GOT3 (cell line): Measurements from ENCODE around the gene DNMBP.
"Not testable (repeated sequence)": the region's sequence is repeated elsewhere in the genome, so short reads cannot be mapped to it uniquely, and the experiment has no call there.

Experiments
- DNase-seq: peaks from one replicate; lab custom pipeline; 2025; ENCODE audit warnings: mixed read lengths; lab: John Stamatoyannopoulos, UW

The DNMBP gene

GRCh38 chr10:99913831-99914235, 95.9 kb downstream of the DNMBP start:
- no peak for DNase-seq

- no peak for DNase-seq
Measured at GRCh38 chr10:99912041-99912440, 97.7 kb downstream of the DNMBP start.

GRCh38 chr10:99908512-99908911, 101.2 kb downstream of the DNMBP start:
- no peak for DNase-seq

- DNase-seq, result no peak
Measured at GRCh38 chr10:99906470-99906869, 103.3 kb downstream of the DNMBP start.

- DNase-seq, result no peak
Measured at GRCh38 chr10:99905971-99906370, 103.8 kb downstream of the DNMBP start.

GRCh38 chr10:99895867-99896266, 113.9 kb downstream of the DNMBP start:
- no peak for DNase-seq

- not testable (repeated sequence) for DNase-seq
Measured at GRCh38 chr10:99895066-99895465, 114.7 kb downstream of the DNMBP start.

GRCh38 chr10:99894613-99895012, 115.1 kb downstream of the DNMBP start:
- DNase-seq, result no peak

- no peak for DNase-seq
Measured at GRCh38 chr10:99888622-99889021, 121.1 kb downstream of the DNMBP start.

GRCh38 chr10:99883523-99883922, 126.2 kb downstream of the DNMBP start:
- no peak for DNase-seq

GRCh38 chr10:99881371-99881770, 128.4 kb downstream of the DNMBP start:
- no peak for DNase-seq

GRCh38 chr10:99880080-99880835, 129.5 kb downstream of the DNMBP start:
- DNase-seq, result no peak

- DNase-seq, result no peak
Measured at GRCh38 chr10:99875473-99875872, 134.3 kb downstream of the DNMBP start.

- no peak for DNase-seq
Measured at GRCh38 chr10:99874341-99875085, 135.2 kb downstream of the DNMBP start.

- DNase-seq, result no peak
Measured at GRCh38 chr10:99873846-99874245, 135.9 kb downstream of the DNMBP start.

GRCh38 chr10:99872367-99873162, 137.2 kb downstream of the DNMBP start:
- no peak for DNase-seq

- DNase-seq, result no peak
Measured at GRCh38 chr10:99870123-99870730, 139.5 kb downstream of the DNMBP start.

GRCh38 chr10:99869581-99870122, 140.1 kb downstream of the DNMBP start:
- no peak for DNase-seq

- DNase-seq, result not testable (repeated sequence)
Measured at GRCh38 chr10:99867250-99867649, 142.5 kb downstream of the DNMBP start.

- not testable (repeated sequence) for DNase-seq
Measured at GRCh38 chr10:99863535-99864240, 146.1 kb downstream of the DNMBP start.

- no peak for DNase-seq
Measured at GRCh38 chr10:99860466-99860865, 149.3 kb downstream of the DNMBP start.
